Islet of Langerhans (tissue), 1 donor: ENCODE results near the gene LRP2BP.
"Not testable (repeated sequence)": the region's sequence is repeated elsewhere in the genome, so short reads cannot be mapped to it uniquely, and the experiment has no call there.

Source experiments
- FAIRE-seq: peaks from one replicate; lab custom pipeline; 2011; peaks lifted over from hg19 to GRCh38; lab: Jason Lieb, UNC

LRP2BP gene

DNA sequence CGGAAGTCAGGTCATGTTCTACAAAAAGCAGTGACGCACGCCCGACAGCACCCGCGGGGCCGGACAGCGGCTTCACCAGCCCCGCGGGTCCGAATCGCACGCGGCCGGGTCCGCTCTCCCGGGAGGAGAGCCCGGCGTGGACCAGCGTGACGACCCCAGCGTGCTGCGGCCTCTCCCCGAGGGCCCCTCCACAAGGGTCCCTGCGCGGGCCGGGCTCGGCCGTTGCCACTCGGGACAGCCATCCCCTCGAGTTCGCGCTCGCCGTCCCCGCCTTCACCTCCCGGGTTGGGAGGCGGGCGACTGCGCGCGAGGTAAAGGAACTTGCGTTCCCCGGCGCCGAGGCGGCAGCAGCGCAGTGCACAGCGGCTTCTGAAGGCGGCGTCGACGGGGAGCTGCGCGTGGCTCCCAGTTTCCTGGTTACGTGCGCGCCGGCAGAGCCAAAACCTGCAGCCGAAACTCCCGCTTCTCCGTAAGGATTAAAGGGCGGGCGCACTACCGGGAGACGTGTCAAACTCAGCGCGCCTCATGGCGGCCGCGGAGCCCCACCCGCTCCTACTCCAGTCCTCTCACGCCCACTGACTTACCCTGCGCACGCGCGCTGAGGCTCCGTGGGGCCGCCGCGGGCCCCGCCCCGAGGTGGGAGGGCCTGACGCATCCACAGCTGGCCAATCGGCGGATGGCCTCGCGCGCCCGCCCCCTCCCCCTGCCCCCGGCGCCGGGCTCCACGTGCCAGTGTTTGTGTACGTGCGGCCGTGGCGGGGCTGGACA is 416 bp upstream of the LRP2BP start:
- FAIRE-seq, result peak; percentile 9

DNA sequence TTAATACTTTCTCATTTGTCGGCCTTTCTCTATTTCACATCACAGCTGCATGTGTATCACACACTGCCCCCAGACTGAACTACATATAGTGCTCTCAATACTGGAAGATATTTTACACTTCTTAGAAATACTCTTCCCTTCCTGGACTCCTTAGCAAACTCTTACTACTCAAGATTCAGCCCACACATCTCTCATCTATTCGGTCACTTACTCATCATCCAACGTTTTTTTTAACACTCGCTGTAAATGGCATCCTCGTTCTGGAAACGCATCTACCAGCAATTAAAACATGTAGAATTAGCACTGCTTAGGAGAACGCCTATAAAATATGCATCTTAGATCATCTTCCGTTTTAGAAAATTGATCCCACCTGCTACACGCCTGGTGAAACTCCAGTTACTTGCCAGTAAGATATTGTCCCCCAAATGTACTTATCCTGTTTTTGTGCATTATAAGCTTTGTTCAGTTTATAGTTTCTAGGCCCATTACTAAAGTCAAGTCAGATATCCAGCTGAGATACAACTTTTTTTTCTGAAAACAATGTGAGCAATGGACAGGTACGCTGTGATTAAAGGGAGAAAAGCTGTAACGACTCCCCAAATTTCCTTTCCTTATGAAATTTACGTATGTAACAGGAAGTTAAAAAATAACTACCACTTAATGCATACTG is 1.0 kb downstream of the LRP2BP start:
- FAIRE-seq, result no peak

DNA sequence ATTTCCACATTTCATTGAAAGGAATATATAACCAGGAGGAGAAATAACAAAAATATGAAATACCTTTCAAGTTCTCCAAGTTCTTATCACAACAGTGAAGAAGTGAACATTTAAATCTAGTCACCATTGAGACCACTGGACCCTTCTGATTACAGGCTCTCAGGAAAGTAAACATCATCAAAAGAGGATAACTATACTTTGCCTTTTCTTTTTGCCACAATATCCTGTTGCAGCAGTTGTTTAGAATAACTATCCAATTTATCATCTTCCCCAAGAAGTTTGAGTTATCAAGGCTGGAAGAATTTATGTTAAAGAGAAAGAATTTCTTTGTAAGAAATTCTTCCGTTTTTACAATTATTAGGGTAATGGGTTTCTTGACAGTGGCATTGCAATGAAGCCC is 3.6 kb downstream of the LRP2BP start:
- FAIRE-seq, result no peak

DNA sequence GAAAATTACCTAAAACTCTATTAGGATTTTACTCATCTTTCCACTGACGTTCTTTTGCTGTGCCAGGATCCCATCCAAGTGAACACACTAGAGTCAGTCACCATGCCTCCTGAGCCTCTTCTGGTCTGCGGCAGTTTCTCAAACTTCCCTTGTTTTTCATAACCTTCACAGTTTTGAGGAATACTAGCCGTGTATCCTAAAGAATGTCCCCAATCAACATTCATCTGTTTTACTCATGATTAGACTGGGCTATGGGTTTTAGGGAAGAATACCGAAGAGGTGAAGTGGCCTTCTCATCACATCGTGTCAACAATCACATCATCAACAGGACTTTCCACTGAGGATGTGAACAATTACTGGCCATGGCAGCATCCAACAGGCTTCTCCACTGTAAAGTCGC is 4.8 kb downstream of the LRP2BP start:
- no peak for FAIRE-seq

DNA sequence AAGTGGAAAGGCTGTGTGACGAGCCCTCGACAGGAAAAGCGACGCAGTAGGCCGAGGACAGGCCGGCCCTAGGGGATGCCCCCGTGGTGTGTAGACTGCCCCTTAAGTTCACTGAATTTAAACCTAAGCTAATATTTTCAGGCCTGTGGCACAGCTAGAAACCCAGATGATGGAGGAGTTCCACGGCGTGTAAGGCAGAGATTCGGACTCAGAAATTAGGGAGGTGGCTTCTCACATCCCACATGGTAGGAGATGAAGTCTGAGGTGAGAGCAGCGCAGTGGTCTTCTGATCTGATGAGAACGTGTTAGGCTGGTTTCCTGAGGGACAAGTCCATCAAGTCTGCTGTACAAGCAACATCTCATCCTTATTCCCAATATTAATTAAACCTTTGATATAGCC is 7.8 kb downstream of the LRP2BP start:
- no peak for FAIRE-seq

DNA sequence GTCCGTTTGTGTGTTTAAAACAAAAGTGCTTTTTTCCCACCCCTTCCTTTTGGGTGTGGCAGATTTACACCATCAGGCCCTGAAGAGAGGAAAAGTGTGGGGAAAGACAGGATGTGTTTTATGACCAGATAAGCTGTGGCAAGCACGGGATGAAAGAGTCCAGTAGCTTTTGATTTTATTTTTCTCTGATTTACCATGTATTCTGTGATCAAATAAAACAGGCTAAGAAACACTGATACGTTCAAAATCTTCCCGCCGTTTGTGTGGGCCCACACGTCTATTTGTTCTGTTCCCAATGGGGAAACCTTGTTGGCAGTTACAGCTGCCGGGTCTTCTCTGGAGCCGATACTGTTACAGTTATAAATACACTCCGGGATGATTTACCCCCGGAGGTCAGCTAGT is 10.8 kb downstream of the LRP2BP start:
- no peak for FAIRE-seq

DNA sequence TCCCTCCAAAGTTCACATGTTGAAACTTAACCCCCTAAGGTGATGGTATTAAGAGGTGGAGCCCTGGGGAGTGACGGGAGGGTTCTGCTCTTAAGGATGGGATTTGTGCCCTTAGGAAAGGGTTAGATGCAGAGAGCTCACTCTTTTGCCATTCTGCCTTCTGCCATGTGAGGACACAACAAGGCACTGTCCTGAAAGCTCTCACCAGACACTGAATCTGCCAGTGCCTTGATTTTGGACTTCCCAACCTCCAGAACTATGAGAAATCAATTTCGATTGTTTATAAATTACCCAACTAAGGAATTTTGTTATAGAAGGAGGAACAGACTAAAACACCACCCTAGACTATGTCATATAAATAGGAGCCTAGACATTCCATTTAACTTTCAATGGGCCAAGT is 11.7 kb downstream of the LRP2BP start:
- FAIRE-seq, result no peak

DNA sequence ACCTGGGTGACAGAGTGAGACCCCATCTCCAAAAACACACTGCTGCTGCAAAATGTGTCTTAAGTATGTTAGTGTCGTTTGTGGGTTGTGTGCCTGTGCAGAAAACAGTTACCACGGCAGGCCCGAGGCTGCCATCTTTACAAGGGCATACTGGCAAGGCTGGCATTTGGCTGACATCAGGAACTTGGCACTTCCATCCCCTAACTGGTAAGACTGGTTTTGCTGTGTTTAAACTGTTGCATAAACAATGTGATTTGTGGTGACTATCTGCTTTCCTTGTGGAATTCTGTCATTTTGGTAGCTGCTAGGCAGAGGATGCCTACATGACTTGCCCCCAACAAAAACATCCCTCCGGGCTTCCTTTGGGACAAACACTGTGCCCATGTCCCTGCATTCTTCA is 12.3 kb downstream of the LRP2BP start:
- FAIRE-seq, result no peak

DNA sequence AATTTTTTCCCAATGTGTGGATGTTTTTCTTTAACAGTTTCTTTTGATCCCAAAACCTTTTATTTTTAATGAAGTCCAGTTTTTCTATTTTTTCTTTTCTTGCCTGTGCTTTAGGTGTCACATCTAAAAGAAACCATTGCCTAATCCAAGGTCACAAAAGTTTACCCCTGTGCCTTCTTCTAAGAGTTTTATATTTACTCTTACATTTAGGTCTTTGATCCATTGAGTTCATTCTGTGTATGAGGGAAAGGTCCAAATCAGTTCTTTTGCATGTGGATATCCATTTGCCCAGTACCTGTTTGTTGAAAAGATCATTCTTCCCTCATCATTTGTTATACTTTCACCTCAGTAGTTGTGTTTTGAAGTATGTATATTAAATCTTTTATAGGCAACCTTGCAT is 13.0 kb downstream of the LRP2BP start:
- FAIRE-seq, result no peak

DNA sequence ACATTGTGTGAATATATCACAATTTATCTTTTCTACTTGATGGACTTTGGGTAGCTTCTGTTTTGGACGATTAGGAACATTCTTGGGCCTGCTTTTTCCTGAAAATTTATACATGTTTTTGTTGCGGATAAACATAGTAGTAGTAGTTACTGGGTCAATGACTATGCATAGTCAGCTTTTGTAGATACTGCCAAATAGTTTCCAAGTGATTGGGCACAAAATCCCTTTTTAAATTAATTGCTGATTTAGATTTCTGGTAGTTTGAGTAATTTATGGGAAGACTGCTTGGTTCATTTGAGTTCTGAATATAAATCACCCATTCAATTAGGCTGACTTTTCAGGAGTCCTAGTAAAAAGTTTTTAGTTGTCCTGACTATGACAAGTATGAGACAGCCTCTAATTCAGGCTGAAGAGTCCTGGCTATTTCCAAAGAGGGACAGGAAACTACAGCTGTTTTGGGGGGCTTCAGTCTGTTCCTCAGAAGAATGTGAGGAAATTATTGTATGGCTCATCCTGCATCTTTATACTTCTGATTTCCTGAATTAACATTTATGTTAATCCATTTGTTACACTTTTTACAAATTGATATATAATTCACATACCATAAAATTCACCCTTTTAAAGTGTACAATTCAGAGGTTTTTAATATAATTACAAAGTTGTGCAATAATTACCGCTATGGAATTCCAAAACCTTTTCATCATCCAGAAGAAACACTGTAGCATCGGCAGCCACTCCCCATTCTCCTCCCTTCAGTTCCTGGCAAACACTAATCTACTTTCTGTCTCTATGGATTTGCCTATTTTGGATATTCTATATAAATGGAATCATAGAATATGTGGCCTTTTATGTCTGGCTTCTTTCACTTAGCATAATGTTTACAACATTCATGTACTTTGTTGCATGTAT is 14.2 kb downstream of the LRP2BP start:
- FAIRE-seq, result no peak

DNA sequence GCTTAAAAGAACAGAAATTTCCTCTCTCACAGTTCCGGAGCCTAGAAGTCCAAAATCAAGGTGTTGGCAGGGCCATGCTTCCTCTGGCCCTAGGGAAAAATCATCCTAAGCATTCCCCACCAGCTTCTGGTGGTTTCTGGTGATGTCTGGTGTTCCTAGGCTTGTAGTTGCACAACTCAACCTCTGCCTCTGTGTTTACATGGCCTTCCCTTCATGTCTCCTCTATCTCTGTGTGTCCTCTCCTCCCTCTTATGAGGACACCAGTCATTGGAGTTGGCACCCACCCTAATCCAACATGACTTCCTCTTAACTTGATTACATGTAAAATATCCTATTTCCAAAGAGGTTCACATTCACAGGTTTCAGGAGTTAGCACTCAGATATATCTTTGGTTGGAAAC is 15.4 kb downstream of the LRP2BP start:
- no peak for FAIRE-seq

DNA sequence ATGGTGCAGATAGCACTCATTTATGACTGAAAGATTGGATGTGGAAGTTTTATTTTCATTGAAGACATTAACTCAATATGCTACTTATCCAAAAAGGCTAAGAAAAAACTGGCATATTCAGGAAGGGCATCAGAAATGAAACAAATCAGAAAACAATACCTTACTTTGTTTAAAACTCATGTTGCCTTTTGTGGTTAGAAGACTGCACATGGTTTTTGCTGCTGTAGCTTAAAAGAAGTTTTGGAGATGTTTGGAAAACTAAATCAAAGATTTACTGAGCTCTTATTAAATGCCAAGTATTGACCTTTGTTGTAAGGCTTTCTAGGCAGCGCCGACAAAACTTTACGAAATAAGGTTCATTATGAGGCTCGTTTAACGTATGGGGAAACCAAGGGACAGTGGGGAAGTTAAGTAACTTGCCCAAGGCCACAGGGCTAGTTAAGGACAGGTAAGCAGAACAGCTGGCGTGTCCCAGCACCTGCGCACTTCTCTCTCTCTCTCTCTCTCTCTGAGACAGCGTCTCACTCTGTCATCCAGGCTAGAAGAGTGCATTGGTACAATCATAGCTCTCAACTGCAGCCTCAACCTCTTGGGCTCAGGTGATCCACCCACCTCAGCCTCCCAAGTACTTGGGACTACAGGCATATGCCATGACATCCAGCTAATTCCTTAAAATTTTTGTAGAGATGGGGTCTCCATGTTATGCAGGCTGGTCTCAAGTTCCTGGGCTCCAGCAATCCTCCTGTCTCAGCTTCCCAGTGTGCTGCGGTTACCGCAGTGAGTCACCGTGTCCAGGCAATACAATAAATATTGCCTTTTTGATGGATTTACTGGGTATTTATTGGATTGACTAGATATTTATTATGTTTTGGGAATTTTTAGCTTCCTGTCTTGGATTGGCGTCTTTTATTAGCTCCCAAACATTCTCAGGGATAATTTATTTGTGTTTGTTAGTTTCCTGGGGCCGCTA is 16.1 kb downstream of the LRP2BP start:
- no peak for FAIRE-seq

DNA sequence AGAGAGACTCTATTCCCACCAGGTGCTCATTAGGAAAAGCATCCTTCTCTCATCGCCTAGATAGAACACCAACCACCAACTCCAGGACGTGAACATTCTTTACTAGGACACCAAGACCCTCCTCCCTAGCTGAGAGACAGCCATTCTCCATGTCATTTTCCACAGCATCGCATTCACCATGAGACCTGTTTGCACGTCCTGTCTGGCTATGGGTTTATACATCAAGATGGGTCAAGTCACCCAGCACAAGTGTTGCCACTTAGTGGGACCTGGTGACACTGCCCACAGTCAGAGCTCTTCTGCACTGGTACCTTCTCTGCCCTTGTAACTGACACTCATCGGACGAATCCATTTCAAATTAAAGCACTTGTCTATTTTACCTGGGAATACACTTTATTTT is 17.5 kb downstream of the LRP2BP start:
- FAIRE-seq, result no peak

DNA sequence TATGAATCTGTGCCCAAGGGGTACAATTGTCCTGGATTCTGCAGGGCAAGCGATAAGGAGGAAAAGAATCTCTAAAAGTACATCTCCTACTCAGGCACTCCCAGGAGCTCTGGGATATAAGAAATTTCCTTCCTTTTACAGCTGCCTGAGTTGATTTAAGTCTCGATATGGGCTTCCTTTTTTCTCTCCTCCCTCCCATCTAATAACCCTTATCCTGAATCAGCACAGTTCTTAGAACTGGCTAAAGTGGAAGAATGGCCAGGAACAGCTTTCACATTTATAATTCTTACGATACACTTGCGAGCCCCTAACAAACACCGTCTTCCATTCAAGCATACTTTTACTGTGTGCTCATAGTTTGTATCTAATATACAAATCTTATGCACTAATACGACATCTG is 21.2 kb downstream of the LRP2BP start:
- FAIRE-seq, result no peak

DNA sequence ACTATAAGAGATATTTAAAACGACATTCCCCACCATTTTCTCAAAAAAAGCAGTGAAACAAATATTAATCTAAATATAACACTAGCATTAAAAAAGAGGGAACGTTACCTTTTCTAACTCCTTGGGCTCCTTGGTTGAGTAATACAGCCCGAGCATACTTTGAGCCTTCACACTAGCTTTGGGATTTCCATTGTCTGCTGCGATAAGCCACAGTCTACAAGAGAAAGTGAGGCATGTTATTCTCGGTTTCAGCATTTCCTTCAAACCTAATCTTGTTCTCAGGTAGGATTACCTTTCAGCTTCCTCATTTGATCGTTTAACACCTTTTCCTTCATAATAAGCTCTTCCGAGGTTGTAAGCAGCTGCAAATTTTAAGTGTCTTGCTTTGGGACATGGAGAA is 21.7 kb downstream of the LRP2BP start:
- no peak for FAIRE-seq

DNA sequence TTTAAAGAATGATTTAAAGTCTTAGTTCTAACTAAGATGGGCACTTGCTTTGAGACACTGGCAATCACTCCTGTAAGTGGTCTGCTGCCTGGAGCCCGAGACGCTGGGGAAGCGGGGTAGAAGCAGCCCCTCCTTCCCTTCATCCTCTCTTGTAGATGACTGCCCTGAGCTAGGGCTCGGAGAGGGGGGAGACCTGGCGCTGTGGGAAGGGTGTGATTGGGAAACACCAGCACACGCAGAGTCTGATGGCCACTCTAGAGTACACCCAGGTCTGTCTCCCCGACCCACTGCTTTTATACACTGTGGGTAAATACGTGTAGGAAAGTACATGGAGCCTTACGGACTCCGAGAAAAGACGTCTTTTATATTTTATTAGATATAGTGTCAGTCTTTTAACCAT is 24.0 kb downstream of the LRP2BP start:
- FAIRE-seq, result no peak

DNA sequence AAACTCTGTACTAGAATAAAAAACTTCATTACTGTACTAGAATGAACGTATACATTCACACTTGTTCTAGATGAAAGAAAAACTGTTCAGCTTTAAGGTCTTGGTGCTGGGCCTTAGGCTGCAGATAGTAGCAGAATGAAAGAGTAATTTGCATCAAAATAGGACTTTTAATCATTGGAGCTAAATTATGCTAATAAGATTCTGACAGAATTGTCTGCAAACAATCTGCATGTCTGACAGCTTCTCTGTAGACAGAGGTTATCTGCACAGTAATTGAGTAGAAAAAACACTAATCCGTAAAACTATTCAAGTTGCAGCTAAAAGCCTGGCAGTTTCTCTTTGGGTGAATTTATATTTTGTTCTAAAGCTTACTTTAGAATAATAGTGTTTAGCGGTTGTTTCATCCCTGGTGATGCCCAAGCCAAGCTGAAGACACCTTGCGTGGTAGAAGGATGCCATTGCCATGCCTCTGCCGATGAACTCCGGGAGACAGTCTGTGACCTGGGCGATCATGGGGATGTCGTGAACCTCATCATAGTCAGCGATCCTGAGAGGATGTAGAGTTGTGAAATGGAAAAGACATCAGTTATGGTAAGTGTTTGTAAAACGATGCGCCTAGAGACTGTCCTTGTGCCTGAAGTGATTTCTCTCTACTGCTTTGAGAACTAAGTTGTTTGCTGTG is 25.3 kb downstream of the LRP2BP start:
- no peak for FAIRE-seq

DNA sequence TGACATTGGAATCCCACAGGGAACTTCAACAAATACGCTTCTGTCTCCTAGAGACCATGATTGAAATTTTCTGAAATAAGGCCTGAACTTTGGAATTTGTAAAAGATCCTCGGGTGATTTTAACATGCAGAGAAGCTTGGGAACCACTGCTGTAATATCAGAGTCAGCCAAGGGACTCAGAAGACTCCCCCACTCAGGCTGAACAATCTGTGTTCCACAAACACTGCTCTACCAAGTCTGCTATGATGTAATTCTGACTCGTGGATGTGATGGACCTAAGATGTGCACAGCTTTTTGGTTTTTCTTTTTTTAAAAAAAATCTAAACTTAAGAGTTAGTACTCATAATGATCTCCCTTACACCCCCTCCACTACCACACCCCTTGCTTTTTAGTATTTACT is 26.0 kb downstream of the LRP2BP start:
- no peak for FAIRE-seq

DNA sequence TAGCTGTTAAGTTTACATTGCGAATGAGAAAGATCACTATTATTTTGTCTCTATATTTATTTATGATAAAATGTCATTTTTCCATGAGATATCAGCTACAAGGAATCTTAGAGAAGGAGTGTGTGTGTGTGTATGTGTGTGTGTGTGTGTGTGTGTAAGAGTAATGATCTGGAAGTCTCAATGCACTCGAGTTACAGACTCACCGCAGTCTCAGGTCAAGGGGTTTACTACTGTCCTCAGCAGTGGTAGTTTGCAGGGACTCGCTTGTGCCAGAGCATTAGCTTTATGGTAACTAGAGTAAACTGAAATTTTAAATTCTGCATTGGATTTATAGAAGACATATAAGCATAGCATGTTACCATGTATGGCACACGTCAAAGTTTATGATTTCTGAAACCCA is 30.8 kb downstream of the LRP2BP start:
- no peak for FAIRE-seq

DNA sequence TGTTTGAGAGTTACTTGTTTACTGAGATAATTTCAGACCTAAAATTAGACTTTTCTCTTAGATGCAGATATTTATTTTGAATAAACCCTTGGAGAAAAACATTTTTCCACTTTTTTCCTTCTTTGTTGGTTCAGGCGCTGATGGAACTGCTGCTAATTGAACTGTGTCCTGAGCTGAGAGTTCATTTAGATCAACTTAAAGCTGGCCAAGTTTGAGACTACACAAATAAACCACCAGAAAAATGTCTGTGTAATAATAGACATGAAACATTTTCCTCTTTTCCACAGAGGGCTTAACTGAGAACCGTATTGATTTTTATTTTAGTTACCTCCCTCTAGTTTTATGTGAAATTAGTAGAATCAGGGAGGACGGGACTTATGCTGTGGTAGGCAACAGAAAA is 32.5 kb downstream of the LRP2BP start:
- no peak for FAIRE-seq

DNA sequence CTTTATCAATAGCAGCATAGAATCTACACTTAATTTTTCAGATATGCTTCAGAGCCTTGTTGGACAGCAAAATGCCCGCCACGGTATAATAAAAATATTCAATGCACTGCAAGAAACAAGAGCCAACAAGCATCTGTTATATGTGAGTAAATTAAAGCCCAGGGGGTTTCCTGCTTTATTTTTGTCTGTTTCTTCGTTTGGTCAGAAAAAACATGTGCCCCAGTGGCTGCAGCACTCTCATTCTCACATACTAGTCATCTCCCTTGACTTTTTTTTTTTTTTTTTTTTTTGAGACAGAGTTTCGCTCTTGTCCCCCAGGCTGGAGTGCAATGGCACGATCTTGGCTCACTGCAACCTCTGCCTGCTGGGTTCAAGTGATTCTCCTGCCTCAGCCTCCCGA is 33.2 kb downstream of the LRP2BP start:
- FAIRE-seq, result not testable (repeated sequence)
